Measurements from ENCODE around the gene NCOA7. TPM values are rescaled to one million over a fixed set of nuclear protein-coding genes. Genes with fewer than 3 reads are reported as not detected.

Gene NCOA7
- total RNA-seq, 3 donors from 2014 or later (not counting 1 experiment from before 2014, with no cell fraction given): 37.3 to 66.6 (median 56.8) TPM

DNA sequence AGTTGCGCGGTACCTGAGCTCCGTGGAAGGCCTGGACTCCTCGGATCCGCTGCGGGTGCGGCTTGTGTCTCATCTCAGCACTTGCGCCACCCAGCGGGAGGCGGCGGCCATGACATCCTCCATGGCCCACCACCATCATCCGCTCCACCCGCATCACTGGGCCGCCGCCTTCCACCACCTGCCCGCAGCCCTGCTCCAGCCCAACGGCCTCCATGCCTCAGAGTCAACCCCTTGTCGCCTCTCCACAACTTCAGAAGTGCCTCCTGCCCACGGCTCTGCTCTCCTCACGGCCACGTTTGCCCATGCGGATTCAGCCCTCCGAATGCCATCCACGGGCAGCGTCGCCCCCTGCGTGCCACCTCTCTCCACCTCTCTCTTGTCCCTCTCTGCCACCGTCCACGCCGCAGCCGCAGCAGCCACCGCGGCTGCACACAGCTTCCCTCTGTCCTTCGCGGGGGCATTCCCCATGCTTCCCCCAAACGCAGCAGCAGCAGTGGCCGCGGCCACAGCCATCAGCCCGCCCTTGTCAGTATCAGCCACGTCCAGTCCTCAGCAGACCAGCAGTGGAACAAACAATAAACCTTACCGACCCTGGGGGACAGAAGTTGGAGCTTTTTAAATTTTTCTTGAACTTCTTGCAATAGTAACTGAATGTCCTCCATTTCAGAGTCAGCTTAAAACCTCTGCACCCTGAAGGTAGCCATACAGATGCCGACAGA lies 31.4 kb upstream of the NCOA7 start:
- peaks cover 20 to 33% of the 10 kb centered on the region in 2 donors for H3K27me3 Mint-ChIP-seq (ENCODE audit: low read depth in 2 of 2)
- no peak overlapping the region for H3K4me3 Mint-ChIP-seq
- TF ChIP-seq, protein P1, sequence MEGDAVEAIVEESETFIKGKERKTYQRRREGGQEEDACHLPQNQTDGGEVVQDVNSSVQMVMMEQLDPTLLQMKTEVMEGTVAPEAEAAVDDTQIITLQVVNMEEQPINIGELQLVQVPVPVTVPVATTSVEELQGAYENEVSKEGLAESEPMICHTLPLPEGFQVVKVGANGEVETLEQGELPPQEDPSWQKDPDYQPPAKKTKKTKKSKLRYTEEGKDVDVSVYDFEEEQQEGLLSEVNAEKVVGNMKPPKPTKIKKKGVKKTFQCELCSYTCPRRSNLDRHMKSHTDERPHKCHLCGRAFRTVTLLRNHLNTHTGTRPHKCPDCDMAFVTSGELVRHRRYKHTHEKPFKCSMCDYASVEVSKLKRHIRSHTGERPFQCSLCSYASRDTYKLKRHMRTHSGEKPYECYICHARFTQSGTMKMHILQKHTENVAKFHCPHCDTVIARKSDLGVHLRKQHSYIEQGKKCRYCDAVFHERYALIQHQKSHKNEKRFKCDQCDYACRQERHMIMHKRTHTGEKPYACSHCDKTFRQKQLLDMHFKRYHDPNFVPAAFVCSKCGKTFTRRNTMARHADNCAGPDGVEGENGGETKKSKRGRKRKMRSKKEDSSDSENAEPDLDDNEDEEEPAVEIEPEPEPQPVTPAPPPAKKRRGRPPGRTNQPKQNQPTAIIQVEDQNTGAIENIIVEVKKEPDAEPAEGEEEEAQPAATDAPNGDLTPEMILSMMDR (IDR thresholded peaks at IDR 0.05): no peak
- H3K27ac ChIP-seq (ENCODE audit: low read length): no peak overlapping the region
- no peaks in the 10 kb centered on the region for H3K9me3 ChIP-seq (ENCODE audit: control insufficient read depth, insufficient read depth, low read length)
- ATAC-seq (peak in 2 of 3 donors; percentile 36 to 55), DNase-seq (no peak)
- no peaks in the 10 kb centered on the region for H3K36me3 ChIP-seq (ENCODE audit: control insufficient read depth, insufficient read depth, low read length)
- no peaks in the 10 kb centered on the region for H3K36me3 Mint-ChIP-seq
- H3K4me1 ChIP-seq (ENCODE audit: control insufficient read depth, insufficient read depth, low read length): no peaks in the 10 kb centered on the region
- H3K4me1 Mint-ChIP-seq: no peaks in the 10 kb centered on the region
- peaks cover 8% of the 10 kb centered on the region for H3K27me3 ChIP-seq (ENCODE audit: control insufficient read depth, insufficient read depth, low read length)
- H3K4me3 ChIP-seq (ENCODE audit: low read length): no peak overlapping the region
- intact Hi-C loops (cut with micrococcal nuclease): no loop called here
- no peak overlapping the region for H3K27ac Mint-ChIP-seq
- no peaks in the 10 kb centered on the region for H3K9me3 Mint-ChIP-seq
- 89% methylated on average over 42 of the region's 42 CpGs for WGBS (ENCODE audit: insufficient coverage)

DNA sequence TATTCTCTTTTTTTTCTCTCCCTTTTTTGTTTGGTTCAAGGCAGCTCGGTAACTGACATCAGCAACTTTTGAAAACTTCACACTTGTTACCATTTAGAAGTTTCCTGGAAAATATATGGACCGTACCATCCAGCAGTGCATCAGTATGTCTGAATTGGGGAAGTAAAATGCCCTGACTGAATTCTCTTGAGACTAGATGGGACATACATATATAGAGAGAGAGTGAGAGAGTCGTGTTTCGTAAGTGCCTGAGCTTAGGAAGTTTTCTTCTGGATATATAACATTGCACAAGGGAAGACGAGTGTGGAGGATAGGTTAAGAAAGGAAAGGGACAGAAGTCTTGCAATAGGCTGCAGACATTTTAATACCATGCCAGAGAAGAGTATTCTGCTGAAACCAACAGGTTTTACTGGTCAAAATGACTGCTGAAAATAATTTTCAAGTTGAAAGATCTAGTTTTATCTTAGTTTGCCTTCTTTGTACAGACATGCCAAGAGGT lies 30.8 kb upstream of the NCOA7 start:
- no peaks in the 10 kb centered on the region for H3K36me3 ChIP-seq (ENCODE audit: control insufficient read depth, insufficient read depth, low read length)
- no peak overlapping the region for H3K4me3 Mint-ChIP-seq
- no peaks in the 10 kb centered on the region for H3K36me3 Mint-ChIP-seq
- TF ChIP-seq, protein P1 (IDR thresholded peaks at IDR 0.05): no peak
- H3K4me3 ChIP-seq (ENCODE audit: low read length): no peak overlapping the region
- ATAC-seq (no peak), DNase-seq (no peak)
- WGBS (ENCODE audit: insufficient coverage): 78% methylated on average over 5 of the region's 5 CpGs
- no peaks in the 10 kb centered on the region for H3K9me3 Mint-ChIP-seq
- no peaks in the 10 kb centered on the region for H3K9me3 ChIP-seq (ENCODE audit: control insufficient read depth, insufficient read depth, low read length)
- intact Hi-C loops (cut with micrococcal nuclease): no loop called here
- H3K27ac ChIP-seq (ENCODE audit: low read length): no peak overlapping the region
- H3K27ac Mint-ChIP-seq: no peak overlapping the region
- no peaks in the 10 kb centered on the region for H3K4me1 ChIP-seq (ENCODE audit: control insufficient read depth, insufficient read depth, low read length)
- H3K27me3 ChIP-seq (ENCODE audit: control insufficient read depth, insufficient read depth, low read length): peaks cover 10% of the 10 kb centered on the region
- H3K27me3 Mint-ChIP-seq (ENCODE audit: low read depth in 2 of 2): peaks cover 24 to 39% of the 10 kb centered on the region in 2 donors
- H3K4me1 Mint-ChIP-seq: no peaks in the 10 kb centered on the region

DNA sequence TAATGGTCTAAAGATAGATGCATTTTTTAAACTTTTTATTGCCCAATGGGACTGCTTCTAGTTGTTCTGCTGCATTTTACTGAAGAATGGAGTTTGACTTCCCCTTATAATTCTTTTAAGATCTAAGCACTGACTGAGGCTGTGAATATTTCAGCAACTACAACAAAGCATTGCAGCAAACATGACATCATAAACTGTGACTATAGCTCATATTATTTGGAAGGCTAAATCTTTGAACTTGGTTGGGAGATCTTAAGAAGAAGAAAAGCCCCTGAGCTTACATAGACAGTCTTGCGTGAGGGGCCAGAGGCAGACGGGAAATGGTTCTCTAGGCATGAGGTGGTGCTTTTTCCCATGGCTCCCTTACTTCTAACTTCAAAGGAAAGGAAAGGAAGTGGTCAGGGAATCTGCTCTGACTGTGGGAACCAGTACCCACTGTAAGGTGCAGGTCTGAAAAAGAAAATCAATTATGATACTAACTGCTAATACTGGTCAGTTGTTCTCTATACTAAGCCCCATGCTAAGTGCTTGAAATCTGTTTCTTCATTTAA lies 26.6 kb upstream of the NCOA7 start:
- no peaks in the 10 kb centered on the region for H3K4me1 ChIP-seq (ENCODE audit: control insufficient read depth, insufficient read depth, low read length)
- Mint-ChIP-seq H3K4me3 (no peak overlapping the region), H3K27ac (no peak overlapping the region), H3K27me3 (ENCODE audit: low read depth in 2 of 2) (peaks cover 35 to 63% of the 10 kb centered on the region in 2 donors), H3K4me1 (no peaks in the 10 kb centered on the region), H3K36me3 (no peaks in the 10 kb centered on the region), H3K9me3 (no peaks in the 10 kb centered on the region)
- H3K9me3 ChIP-seq (ENCODE audit: control insufficient read depth, insufficient read depth, low read length): no peaks in the 10 kb centered on the region
- no peak overlapping the region for H3K27ac ChIP-seq (ENCODE audit: low read length)
- no peak for ATAC-seq
- no peak for DNase-seq
- WGBS (ENCODE audit: insufficient coverage): 75% methylated on average over 2 of the region's 2 CpGs
- no peak overlapping the region for H3K4me3 ChIP-seq (ENCODE audit: low read length)
- H3K27me3 ChIP-seq (ENCODE audit: control insufficient read depth, insufficient read depth, low read length): peaks cover 9% of the 10 kb centered on the region
- no peaks in the 10 kb centered on the region for H3K36me3 ChIP-seq (ENCODE audit: control insufficient read depth, insufficient read depth, low read length)
- intact Hi-C loops (cut with micrococcal nuclease): no loop called here
- TF ChIP-seq, protein P1 (IDR thresholded peaks at IDR 0.05): no peak
